Measurements from ENCODE around the gene NSUN3.
"Not testable (repeated sequence)": the region's sequence is repeated elsewhere in the genome, so short reads cannot be mapped to it uniquely, and the experiment has no call there.

The NSUN3 gene

GRCh38 chr3:94062513-94063404, at the start of gene NSUN3, which contains the start of gene DHFR2:
NSUN3 (plus strand) TSS chr3:94063061; CDS start chr3:94063127, 66 bp downstream.
DHFR2 (minus strand) TSS chr3:94062916; CDS start chr3:94061511, 1,405 bp downstream.
- peak; percentile 97 for DNase-seq (ENCODE audit: low spot score)

GRCh38 chr3:94015025-94015424, 47.8 kb upstream of the NSUN3 start:
- DNase-seq (ENCODE audit: low spot score), result no peak

- DNase-seq (ENCODE audit: low spot score), result no peak
Measured at GRCh38 chr3:94019659-94020058, 43.2 kb upstream of the NSUN3 start.

GRCh38 chr3:94020293-94020692, 42.6 kb upstream of the NSUN3 start:
- no peak for DNase-seq (ENCODE audit: low spot score)

GRCh38 chr3:94024385-94024784, 38.5 kb upstream of the NSUN3 start:
- DNase-seq (ENCODE audit: low spot score), result no peak

- DNase-seq (ENCODE audit: low spot score), result no peak
Measured at GRCh38 chr3:94026623-94027022, 36.2 kb upstream of the NSUN3 start.

- no peak for DNase-seq (ENCODE audit: low spot score)
Measured at GRCh38 chr3:94028093-94028837, 34.6 kb upstream of the NSUN3 start, which contains the start of gene STX19. STX19 (minus strand) TSS chr3:94028597; CDS start chr3:94015269, 13,328 bp downstream.

- peak; percentile 72 for DNase-seq (ENCODE audit: low spot score)
Measured at GRCh38 chr3:94036909-94037507, 25.9 kb upstream of the NSUN3 start.

GRCh38 chr3:94043285-94043684, 19.6 kb upstream of the NSUN3 start:
- DNase-seq (ENCODE audit: low spot score), result no peak

- not testable (repeated sequence) for DNase-seq (ENCODE audit: low spot score)
Measured at GRCh38 chr3:94044100-94044936, 18.5 kb upstream of the NSUN3 start.

- DNase-seq (ENCODE audit: low spot score), result no peak
Measured at GRCh38 chr3:94046533-94046932, 16.3 kb upstream of the NSUN3 start.

GRCh38 chr3:94049267-94049666, 13.6 kb upstream of the NSUN3 start:
- DNase-seq (ENCODE audit: low spot score), result no peak

- DNase-seq (ENCODE audit: low spot score), result no peak
Measured at GRCh38 chr3:94050546-94050945, 12.3 kb upstream of the NSUN3 start.

GRCh38 chr3:94061297-94061696, 1.6 kb upstream of the NSUN3 start:
- no peak for DNase-seq (ENCODE audit: low spot score)

- DNase-seq (ENCODE audit: low spot score), result peak; percentile 49
Measured at GRCh38 chr3:94063496-94064119, 747 bp downstream of the NSUN3 start.

- DNase-seq (ENCODE audit: low spot score), result no peak
Measured at GRCh38 chr3:94064243-94064860, 1.5 kb downstream of the NSUN3 start.

GRCh38 chr3:94065122-94065521, 2.3 kb downstream of the NSUN3 start:
- DNase-seq (ENCODE audit: low spot score), result no peak

- DNase-seq (ENCODE audit: low spot score), result no peak
Measured at GRCh38 chr3:94065819-94066480, 3.1 kb downstream of the NSUN3 start.

- DNase-seq (ENCODE audit: low spot score), result no peak
Measured at GRCh38 chr3:94066506-94067500, 3.9 kb downstream of the NSUN3 start.
